ENCODE data around the gene ADAM12. TPM values are rescaled to one million over a fixed set of nuclear protein-coding genes. Genes with fewer than 3 reads are reported as not detected.
A peak's percentile ranks its signal among the peaks of the same experiment; 100 is the strongest.

The ADAM12 gene
- total and polyA plus RNA-seq, 8 donors = 0.03 to 3.7 (median 0.15) TPM

DNA sequence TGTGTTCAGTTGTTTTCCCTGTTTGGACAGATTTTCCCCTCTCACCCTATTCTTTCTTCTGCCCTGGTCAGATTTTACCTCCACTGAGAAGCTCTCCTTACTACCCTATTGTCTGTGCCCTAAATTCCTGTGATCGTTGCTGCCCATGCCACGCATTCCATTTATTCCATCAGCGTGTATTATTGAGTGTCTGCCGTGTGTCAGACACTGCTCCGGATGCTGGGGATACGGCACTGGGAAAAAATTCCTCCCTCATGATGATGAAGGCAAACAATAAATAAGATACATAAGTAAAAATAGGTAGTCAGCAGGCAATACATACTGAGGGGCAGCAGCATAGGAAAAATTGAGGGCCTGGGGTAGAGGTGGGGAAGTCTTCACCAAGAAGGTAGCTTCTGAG lies 405.1 kb downstream of the ADAM12 start:
- ATAC-seq = no peak
- TF ChIP-seq, protein P1, sequence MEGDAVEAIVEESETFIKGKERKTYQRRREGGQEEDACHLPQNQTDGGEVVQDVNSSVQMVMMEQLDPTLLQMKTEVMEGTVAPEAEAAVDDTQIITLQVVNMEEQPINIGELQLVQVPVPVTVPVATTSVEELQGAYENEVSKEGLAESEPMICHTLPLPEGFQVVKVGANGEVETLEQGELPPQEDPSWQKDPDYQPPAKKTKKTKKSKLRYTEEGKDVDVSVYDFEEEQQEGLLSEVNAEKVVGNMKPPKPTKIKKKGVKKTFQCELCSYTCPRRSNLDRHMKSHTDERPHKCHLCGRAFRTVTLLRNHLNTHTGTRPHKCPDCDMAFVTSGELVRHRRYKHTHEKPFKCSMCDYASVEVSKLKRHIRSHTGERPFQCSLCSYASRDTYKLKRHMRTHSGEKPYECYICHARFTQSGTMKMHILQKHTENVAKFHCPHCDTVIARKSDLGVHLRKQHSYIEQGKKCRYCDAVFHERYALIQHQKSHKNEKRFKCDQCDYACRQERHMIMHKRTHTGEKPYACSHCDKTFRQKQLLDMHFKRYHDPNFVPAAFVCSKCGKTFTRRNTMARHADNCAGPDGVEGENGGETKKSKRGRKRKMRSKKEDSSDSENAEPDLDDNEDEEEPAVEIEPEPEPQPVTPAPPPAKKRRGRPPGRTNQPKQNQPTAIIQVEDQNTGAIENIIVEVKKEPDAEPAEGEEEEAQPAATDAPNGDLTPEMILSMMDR (IDR thresholded peaks at IDR 0.05) = no peak
- WGBS, 2 donors = 71 to 76% methylated on average over 6 of the region's 6 CpGs

DNA sequence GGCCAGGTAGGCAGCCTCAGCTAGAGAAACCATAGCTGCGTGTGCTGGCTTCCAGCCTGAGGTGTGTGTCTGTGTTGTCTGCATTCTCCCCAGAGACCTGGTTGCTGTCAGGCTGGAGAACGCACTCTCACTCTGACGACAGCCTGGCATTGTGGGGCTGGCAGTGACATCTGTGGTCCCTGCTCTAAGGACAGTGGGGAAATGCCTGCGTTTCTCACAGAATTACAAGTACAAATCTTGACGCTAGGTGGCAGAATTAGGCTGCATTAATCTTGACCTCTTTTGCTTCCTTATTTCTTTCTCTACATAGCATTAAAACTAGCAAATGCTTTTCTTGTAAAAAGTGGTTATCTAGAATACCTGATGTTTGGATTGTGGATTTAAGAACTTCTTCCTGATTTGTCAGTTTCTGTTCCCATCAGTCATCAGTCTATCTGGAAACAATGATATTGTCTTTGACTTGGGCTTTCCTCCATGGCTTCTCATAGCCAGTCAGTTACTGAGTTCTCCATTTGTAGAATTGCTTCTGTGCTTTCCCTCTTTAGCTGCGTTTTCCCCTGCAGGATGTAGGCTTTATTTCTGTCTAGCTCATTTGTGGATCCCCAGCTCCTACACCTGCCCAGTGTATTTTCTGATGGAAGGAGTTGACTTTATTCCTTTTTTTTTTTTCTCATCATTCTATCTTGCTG lies 405.9 kb downstream of the ADAM12 start:
- 13 to 16% methylated on average over 6 of the region's 6 CpGs for WGBS, 2 donors
- peak; percentile 23 for FAIRE-seq
- Histone ChIP-seq H3K4me3 (no peak overlapping the region), H3K4me1 (no peaks in the 10 kb centered on the region), H3K27me3 (no peaks in the 10 kb centered on the region), H3K9me3 (no peaks in the 10 kb centered on the region), H3K36me3 (no peaks in the 10 kb centered on the region), H3K27ac (no peak overlapping the region)
- intact Hi-C loops (cut with DNase I) = loop anchor here in 1 of 3 donors (5.0 to 10.0 kb wide), 2 partner anchors 520 to 762 kb away; no protein-coding TSS in a partner anchor
- peak in 3 of 6 donors; percentile 24 to 51 (median 41) for DNase-seq
- ATAC-seq = peak; percentile 53 to 93 (median 87)
- TF ChIP-seq, protein P1 (IDR thresholded peaks at IDR 0.05) = peak; percentile 26 to 63 (median 35)

More for the DNA sequence above, 405.1 kb downstream of the ADAM12 start:
- no peaks in the 10 kb centered on the region for H3K9me3 ChIP-seq
- DNase-seq (no peak), FAIRE-seq (no peak)
- H3K27me3 ChIP-seq = no peaks in the 10 kb centered on the region
- H3K27ac ChIP-seq = no peak overlapping the region
- intact Hi-C loops (cut with DNase I) = loop anchor here in 1 of 3 donors (5.0 to 10.0 kb wide), 2 partner anchors 519 to 762 kb away; no protein-coding TSS in a partner anchor
- no peaks in the 10 kb centered on the region for H3K36me3 ChIP-seq
- H3K4me1 ChIP-seq = no peaks in the 10 kb centered on the region
- no peak overlapping the region for H3K4me3 ChIP-seq

GRCh38 chr10:125980521-125981035 lies 407.7 kb downstream of the ADAM12 start:
- no peaks in the 10 kb centered on the region for H3K4me1 ChIP-seq
- TF ChIP-seq, protein P1 (IDR thresholded peaks at IDR 0.05) = no peak
- 73 to 90% methylated on average over 6 of the region's 6 CpGs for WGBS, 2 donors
- H3K27me3 ChIP-seq = no peaks in the 10 kb centered on the region
- no peak for DNase-seq
- no peak overlapping the region for H3K27ac ChIP-seq
- H3K4me3 ChIP-seq = no peak overlapping the region
- no peak for ATAC-seq
- no peaks in the 10 kb centered on the region for H3K9me3 ChIP-seq
- FAIRE-seq = no peak
- no peaks in the 10 kb centered on the region for H3K36me3 ChIP-seq
- intact Hi-C loops (cut with DNase I) = loop anchor here in 1 of 3 donors (5.0 to 10.0 kb wide), 2 partner anchors 522 to 764 kb away; no protein-coding TSS in a partner anchor

GRCh38 chr10:125979976-125980375 lies 408.3 kb downstream of the ADAM12 start:
- DNase-seq (no peak), FAIRE-seq (no peak), ATAC-seq (no peak)
- intact Hi-C loops (cut with DNase I) = loop anchor here in 1 of 3 donors (5.0 to 10.0 kb wide), 2 partner anchors 522 to 765 kb away; no protein-coding TSS in a partner anchor
- WGBS, 2 donors = 76 to 85% methylated on average over 7 of the region's 7 CpGs
- H3K27me3 ChIP-seq = no peaks in the 10 kb centered on the region
- no peaks in the 10 kb centered on the region for H3K4me1 ChIP-seq
- no peaks in the 10 kb centered on the region for H3K36me3 ChIP-seq
- TF ChIP-seq, protein P1 (IDR thresholded peaks at IDR 0.05) = no peak
- no peaks in the 10 kb centered on the region for H3K9me3 ChIP-seq
- no peak overlapping the region for H3K27ac ChIP-seq
- no peak overlapping the region for H3K4me3 ChIP-seq
